Vagina (tissue), 2 donors: Measurements from ENCODE around the gene PPP3CB.

ENCODE experiments used
- POLR2A ChIP-seq, 2 donors: fragments of 450-650 bp; IDR thresholded peaks; one replicate each; pipeline ENCODE4 v1.6.1; 2017; ENCODE audit warnings: antibody characterized with exemption in 2 of 2, mild to moderate bottlenecking in 2 of 2, moderate library complexity in 2 of 2
- TF ChIP-seq, protein P1 (sequence below), 3 experiments: fragments of 450-650 bp in 2 of 3; fragments of 200-600 bp in 1 of 3; sonication (generic) in 1 of 3; IDR thresholded peaks; one replicate each; pipeline ENCODE4 v1.5.1; 2017 to 2019; ENCODE audit warnings: antibody characterized with exemption in 3 of 3, mild to moderate bottlenecking in 2 of 3, moderate library complexity in 2 of 3

GRCh38 chr10:73401636-73402035 lies 94.2 kb downstream of the PPP3CB start:
- TF ChIP-seq, protein P1, sequence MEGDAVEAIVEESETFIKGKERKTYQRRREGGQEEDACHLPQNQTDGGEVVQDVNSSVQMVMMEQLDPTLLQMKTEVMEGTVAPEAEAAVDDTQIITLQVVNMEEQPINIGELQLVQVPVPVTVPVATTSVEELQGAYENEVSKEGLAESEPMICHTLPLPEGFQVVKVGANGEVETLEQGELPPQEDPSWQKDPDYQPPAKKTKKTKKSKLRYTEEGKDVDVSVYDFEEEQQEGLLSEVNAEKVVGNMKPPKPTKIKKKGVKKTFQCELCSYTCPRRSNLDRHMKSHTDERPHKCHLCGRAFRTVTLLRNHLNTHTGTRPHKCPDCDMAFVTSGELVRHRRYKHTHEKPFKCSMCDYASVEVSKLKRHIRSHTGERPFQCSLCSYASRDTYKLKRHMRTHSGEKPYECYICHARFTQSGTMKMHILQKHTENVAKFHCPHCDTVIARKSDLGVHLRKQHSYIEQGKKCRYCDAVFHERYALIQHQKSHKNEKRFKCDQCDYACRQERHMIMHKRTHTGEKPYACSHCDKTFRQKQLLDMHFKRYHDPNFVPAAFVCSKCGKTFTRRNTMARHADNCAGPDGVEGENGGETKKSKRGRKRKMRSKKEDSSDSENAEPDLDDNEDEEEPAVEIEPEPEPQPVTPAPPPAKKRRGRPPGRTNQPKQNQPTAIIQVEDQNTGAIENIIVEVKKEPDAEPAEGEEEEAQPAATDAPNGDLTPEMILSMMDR (IDR thresholded peaks at IDR 0.05), result no peak
- TF ChIP-seq POLR2A (IDR thresholded peaks at IDR 0.05), result no peak
